Muscle layer of duodenum (tissue), 2 donors: Measurements from ENCODE around the gene IGF2R.
A peak's percentile ranks its signal among the peaks of the same experiment; 100 is the strongest.

Experiments used
- H3K27ac ChIP-seq: one replicate; pipeline ENCODE4 v1.7.0; 2013; ENCODE audit warnings: mild to moderate bottlenecking, low read length
- H3K27me3 ChIP-seq: one replicate; pipeline ENCODE4 v1.7.0; 2013; ENCODE audit warnings: low read depth, mild to moderate bottlenecking, control low read depth, low read length
- H3K36me3 ChIP-seq, 2 donors: one replicate each; pipeline ENCODE4 v1.7.0; 2013; ENCODE audit warnings: low read length in 2 of 2, control low read depth in 1 of 2, mild to moderate bottlenecking in 1 of 2; ENCODE audit not compliant: insufficient read depth in 2 of 2, control insufficient read depth in 1 of 2
- H3K4me1 ChIP-seq, 2 donors: one replicate each; pipeline ENCODE4 v1.7.0; 2013; ENCODE audit warnings: low read length in 2 of 2, mild to moderate bottlenecking in 2 of 2, control low read depth in 1 of 2, moderate library complexity in 1 of 2; ENCODE audit not compliant: insufficient read depth in 2 of 2, control insufficient read depth in 1 of 2
- H3K4me3 ChIP-seq, 2 donors: one replicate each; pipeline ENCODE4 v1.7.0; 2013; ENCODE audit warnings: low read length in 2 of 2, low read depth in 1 of 2, mild to moderate bottlenecking in 1 of 2
- H3K9me3 ChIP-seq, 2 donors: one replicate each; pipeline ENCODE4 v1.7.0; 2013; ENCODE audit warnings: low read length in 2 of 2, control low read depth in 1 of 2, mild to moderate bottlenecking in 1 of 2; ENCODE audit not compliant: control insufficient read depth in 1 of 2
- donor health status: healthy.

Gene IGF2R

GRCh38 chr6:160032538-160032937 is 63.7 kb downstream of the IGF2R start:
- H3K4me3 ChIP-seq: no peak overlapping the region
- H3K27me3 ChIP-seq: no peaks in the 10 kb centered on the region
- H3K9me3 ChIP-seq: no peaks in the 10 kb centered on the region
- peaks cover 3 to 17% of the 10 kb centered on the region in 2 donors for H3K4me1 ChIP-seq
- no peak overlapping the region for H3K27ac ChIP-seq
- peaks cover 38 to 58% of the 10 kb centered on the region in 2 donors for H3K36me3 ChIP-seq

- H3K9me3 ChIP-seq: no peaks in the 10 kb centered on the region
- no peak overlapping the region for H3K4me3 ChIP-seq
- H3K27me3 ChIP-seq: no peaks in the 10 kb centered on the region
- peaks cover 35 to 50% of the 10 kb centered on the region in 2 donors for H3K36me3 ChIP-seq
- H3K27ac ChIP-seq: no peak overlapping the region
- peaks cover 3 to 17% of the 10 kb centered on the region in 2 donors for H3K4me1 ChIP-seq
These were observed 65.4 kb downstream of the IGF2R start for GRCh38 chr6:160034036-160034930.

- Histone ChIP-seq H3K36me3 (peaks cover 36 to 55% of the 10 kb centered on the region in 2 donors), H3K4me1 (peaks cover 3 to 8% of the 10 kb centered on the region in 2 donors), H3K9me3 (no peaks in the 10 kb centered on the region), H3K27ac (no peak overlapping the region), H3K4me3 (no peak overlapping the region), H3K27me3 (no peaks in the 10 kb centered on the region)
These were observed 66.4 kb downstream of the IGF2R start for GRCh38 chr6:160035241-160035640.

GRCh38 chr6:160035693-160036330 is 66.9 kb downstream of the IGF2R start:
- no peaks in the 10 kb centered on the region for H3K9me3 ChIP-seq
- H3K27ac ChIP-seq: peak overlapping the region; percentile 34
- no peaks in the 10 kb centered on the region for H3K27me3 ChIP-seq
- peaks cover 0 to 5% of the 10 kb centered on the region in 2 donors for H3K4me1 ChIP-seq
- peaks cover 42 to 60% of the 10 kb centered on the region in 2 donors for H3K36me3 ChIP-seq
- H3K4me3 ChIP-seq: no peak overlapping the region

- Histone ChIP-seq H3K4me3 (no peak overlapping the region), H3K4me1 (peaks cover 0 to 5% of the 10 kb centered on the region in 2 donors), H3K9me3 (no peaks in the 10 kb centered on the region), H3K27me3 (no peaks in the 10 kb centered on the region), H3K36me3 (peaks cover 45 to 65% of the 10 kb centered on the region in 2 donors), H3K27ac (peak overlapping the region; percentile 34)
These were observed 67.4 kb downstream of the IGF2R start for GRCh38 chr6:160036331-160036695.

- Histone ChIP-seq H3K4me1 (peaks cover 0 to 5% of the 10 kb centered on the region in 2 donors), H3K9me3 (no peaks in the 10 kb centered on the region), H3K27ac (peak overlapping the region; percentile 34), H3K27me3 (no peaks in the 10 kb centered on the region), H3K4me3 (no peak overlapping the region), H3K36me3 (peaks cover 45 to 64% of the 10 kb centered on the region in 2 donors)
These were observed 67.9 kb downstream of the IGF2R start for GRCh38 chr6:160036790-160037206.

- peaks cover 0 to 5% of the 10 kb centered on the region in 2 donors for H3K4me1 ChIP-seq
- no peak overlapping the region for H3K27ac ChIP-seq
These were observed 69.6 kb downstream of the IGF2R start for GRCh38 chr6:160038479-160038878.

GRCh38 chr6:160039441-160039840 is 70.6 kb downstream of the IGF2R start:
- no peak overlapping the region for H3K27ac ChIP-seq
- H3K4me3 ChIP-seq: no peak overlapping the region
- H3K27me3 ChIP-seq: no peaks in the 10 kb centered on the region
- H3K4me1 ChIP-seq: peaks cover 0 to 5% of the 10 kb centered on the region in 2 donors
- no peaks in the 10 kb centered on the region for H3K9me3 ChIP-seq
- peaks cover 51 to 68% of the 10 kb centered on the region in 2 donors for H3K36me3 ChIP-seq

More at GRCh38 chr6:160038479-160038878, 69.6 kb downstream of the IGF2R start:
- Histone ChIP-seq H3K9me3 (no peaks in the 10 kb centered on the region), H3K36me3 (peaks cover 50 to 64% of the 10 kb centered on the region in 2 donors), H3K27me3 (no peaks in the 10 kb centered on the region), H3K4me3 (no peak overlapping the region)

- Histone ChIP-seq H3K4me1 (peaks cover 0 to 5% of the 10 kb centered on the region in 2 donors), H3K36me3 (peaks cover 49 to 65% of the 10 kb centered on the region in 2 donors), H3K27me3 (no peaks in the 10 kb centered on the region), H3K4me3 (no peak overlapping the region), H3K27ac (no peak overlapping the region), H3K9me3 (no peaks in the 10 kb centered on the region)
These were observed 71.2 kb downstream of the IGF2R start for GRCh38 chr6:160040055-160040454.

- no peak overlapping the region for H3K27ac ChIP-seq
- no peaks in the 10 kb centered on the region for H3K27me3 ChIP-seq
- no peak overlapping the region for H3K4me3 ChIP-seq
- H3K36me3 ChIP-seq: peaks cover 46 to 63% of the 10 kb centered on the region in 2 donors
- H3K9me3 ChIP-seq: no peaks in the 10 kb centered on the region
- peaks cover 0 to 5% of the 10 kb centered on the region in 2 donors for H3K4me1 ChIP-seq
These were observed 71.8 kb downstream of the IGF2R start for GRCh38 chr6:160040527-160041264.

GRCh38 chr6:160041608-160042007 is 72.7 kb downstream of the IGF2R start:
- H3K36me3 ChIP-seq: peaks cover 50 to 63% of the 10 kb centered on the region in 2 donors
- no peaks in the 10 kb centered on the region for H3K27me3 ChIP-seq
- H3K9me3 ChIP-seq: no peaks in the 10 kb centered on the region
- H3K27ac ChIP-seq: no peak overlapping the region
- peaks cover 0 to 5% of the 10 kb centered on the region in 2 donors for H3K4me1 ChIP-seq
- no peak overlapping the region for H3K4me3 ChIP-seq
